Natural killer cell (primary cell): Measurements from ENCODE around the gene KRI1. TPM values are rescaled to one million over a fixed set of nuclear protein-coding genes. Genes with fewer than 3 reads are reported as not detected.
A peak's percentile ranks its signal among the peaks of the same experiment; 100 is the strongest.

Experiments used
- ATAC-seq, 3 donors: fragments of 150-1000 bp in 2 of 3; fragments of 200-7000 bp in 1 of 3; cut with Tn5 transposase; 1 replicate in 1 of 3; 2 replicates in 2 of 3; pipeline ENCODE4 v1.10.0; 2021; ENCODE audit warnings: mild to moderate bottlenecking in 2 of 3, moderate library complexity in 2 of 3
- DNase-seq, 2 donors: peaks; one replicate each; pipeline versions ENCODE4 v3.0.0 to v3.0.0-alpha.2; 2013 to 2021; ENCODE audit warnings: mixed read lengths in 1 of 2
- H3K27ac ChIP-seq: one replicate; pipeline ENCODE4 v1.5.1; 2013; ENCODE audit warnings: mild to moderate bottlenecking, low read length
- H3K27me3 ChIP-seq: one replicate; pipeline ENCODE4 v1.6.1; 2013; ENCODE audit warnings: low read length; ENCODE audit not compliant: control insufficient read depth, insufficient read depth
- H3K36me3 ChIP-seq: one replicate; pipeline ENCODE4 v1.6.1; 2013; ENCODE audit warnings: low read length; ENCODE audit not compliant: control insufficient read depth, insufficient read depth
- H3K4me1 ChIP-seq: one replicate; pipeline ENCODE4 v1.6.1; 2013; ENCODE audit warnings: low read length; ENCODE audit not compliant: control insufficient read depth, insufficient read depth
- H3K4me3 ChIP-seq: one replicate; pipeline ENCODE4 v1.5.1; 2013; ENCODE audit warnings: low read length
- H3K9me3 ChIP-seq: one replicate; pipeline ENCODE4 v1.6.1; 2013; ENCODE audit warnings: low read length; ENCODE audit not compliant: control insufficient read depth, insufficient read depth
- H3K27ac Mint-ChIP-seq, 2 donors: one replicate each; pipeline ENCODE4 v1.8.0; 2022; ENCODE audit warnings: mild to moderate bottlenecking in 2 of 2, mixed read lengths in 2 of 2, moderate library complexity in 1 of 2
- H3K27me3 Mint-ChIP-seq, 2 donors: one replicate each; pipeline ENCODE4 v1.8.0; 2022; ENCODE audit warnings: low read depth in 2 of 2, mixed read lengths in 2 of 2
- H3K36me3 Mint-ChIP-seq: one replicate; pipeline ENCODE4 v1.8.0; 2022; ENCODE audit warnings: mixed read lengths
- H3K4me1 Mint-ChIP-seq, 2 donors: one replicate each; pipeline ENCODE4 v1.8.0; 2022; ENCODE audit warnings: mixed read lengths in 2 of 2
- H3K4me3 Mint-ChIP-seq: one replicate; pipeline ENCODE4 v1.8.0; 2022; ENCODE audit warnings: mild to moderate bottlenecking, moderate library complexity, mixed read lengths
- H3K9me3 Mint-ChIP-seq, 2 donors: one replicate each; pipeline ENCODE4 v1.8.0; 2022; ENCODE audit warnings: mixed read lengths in 2 of 2
- WGBS: methylation state at CpG from one replicate; pipeline ENCODE4 v1.1.7; 2013; ENCODE audit warnings: missing lambda C conversion rate; ENCODE audit not compliant: insufficient coverage; 5-methylcytosine and 5-hydroxymethylcytosine counted together
- intact Hi-C: fragments of 100-400 bp; cut with micrococcal nuclease; formaldehyde crosslinking; loops from one replicate; pipeline ENCODE4 v1.14.2; 2022
- total RNA-seq, 4 donors: library from RNA; stranded (reverse); fragments of 120-200 nt in 1 of 4; gene quantifications; one replicate each; pipeline versions ENCODE4 v1.2.3 to v1.2.4, GENCODE V29; 2013 to 2022
- TF ChIP-seq, protein P1 (sequence below): fragments of 200-600 bp; IDR thresholded peaks from one replicate; pipeline ENCODE4 v1.8.0; 2022; ENCODE audit warnings: antibody characterized with exemption

The KRI1 gene
- total RNA-seq, 3 donors from 2014 or later (not counting 1 experiment from before 2014, with no cell fraction given) = 36.6 to 53.0 (median 49.5) TPM

DNA sequence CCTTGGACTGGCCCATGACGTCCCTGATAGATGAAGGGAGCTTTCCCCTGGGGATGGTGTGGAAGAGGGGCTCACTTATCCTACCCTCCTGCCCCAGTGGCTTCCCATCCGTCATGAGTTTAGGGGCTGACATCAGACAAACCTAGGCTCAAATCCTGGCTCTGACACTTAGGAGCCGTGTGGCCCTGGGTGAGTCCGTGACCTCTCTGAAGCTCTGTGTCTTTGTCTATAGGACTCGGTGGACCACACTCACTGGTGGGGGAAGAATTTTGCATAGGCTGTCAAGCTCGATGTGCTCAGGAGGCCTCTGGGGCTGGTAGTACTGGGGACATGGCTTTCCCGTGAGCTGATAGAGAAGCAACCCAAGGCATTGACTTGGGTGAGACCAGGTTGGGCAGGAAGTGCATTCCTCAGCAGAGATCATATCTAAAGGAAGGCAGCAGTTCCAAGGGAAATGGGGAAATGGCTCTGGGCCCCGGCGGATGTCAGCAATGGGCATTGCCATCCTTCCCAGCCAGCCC lies 38.7 kb upstream of the KRI1 start:
- no peaks in the 10 kb centered on the region for H3K27me3 ChIP-seq
- Mint-ChIP-seq H3K4me1 (peaks cover 20 to 25% of the 10 kb centered on the region in 2 donors), H3K36me3 (no peaks in the 10 kb centered on the region), H3K27me3 (no peaks in the 10 kb centered on the region), H3K27ac (peak overlapping the region; percentile 95 to 98), H3K9me3 (no peaks in the 10 kb centered on the region), H3K4me3 (peak overlapping the region; percentile 97)
- H3K9me3 ChIP-seq = no peaks in the 10 kb centered on the region
- 11% methylated on average over 8 of the region's 9 CpGs for WGBS
- peak in 2 of 3 donors; percentile 5 to 6 for ATAC-seq
- H3K4me1 ChIP-seq = peaks cover 59% of the 10 kb centered on the region
- TF ChIP-seq, protein P1, sequence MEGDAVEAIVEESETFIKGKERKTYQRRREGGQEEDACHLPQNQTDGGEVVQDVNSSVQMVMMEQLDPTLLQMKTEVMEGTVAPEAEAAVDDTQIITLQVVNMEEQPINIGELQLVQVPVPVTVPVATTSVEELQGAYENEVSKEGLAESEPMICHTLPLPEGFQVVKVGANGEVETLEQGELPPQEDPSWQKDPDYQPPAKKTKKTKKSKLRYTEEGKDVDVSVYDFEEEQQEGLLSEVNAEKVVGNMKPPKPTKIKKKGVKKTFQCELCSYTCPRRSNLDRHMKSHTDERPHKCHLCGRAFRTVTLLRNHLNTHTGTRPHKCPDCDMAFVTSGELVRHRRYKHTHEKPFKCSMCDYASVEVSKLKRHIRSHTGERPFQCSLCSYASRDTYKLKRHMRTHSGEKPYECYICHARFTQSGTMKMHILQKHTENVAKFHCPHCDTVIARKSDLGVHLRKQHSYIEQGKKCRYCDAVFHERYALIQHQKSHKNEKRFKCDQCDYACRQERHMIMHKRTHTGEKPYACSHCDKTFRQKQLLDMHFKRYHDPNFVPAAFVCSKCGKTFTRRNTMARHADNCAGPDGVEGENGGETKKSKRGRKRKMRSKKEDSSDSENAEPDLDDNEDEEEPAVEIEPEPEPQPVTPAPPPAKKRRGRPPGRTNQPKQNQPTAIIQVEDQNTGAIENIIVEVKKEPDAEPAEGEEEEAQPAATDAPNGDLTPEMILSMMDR = no peak
- H3K27ac ChIP-seq = peak overlapping the region; percentile 99
- intact Hi-C loops = loop anchor here (1.0 kb wide), 1 partner anchor 8 kb away; no protein-coding TSS in a partner anchor
- peak overlapping the region; percentile 95 for H3K4me3 ChIP-seq
- no peaks in the 10 kb centered on the region for H3K36me3 ChIP-seq
- DNase-seq = peak; percentile 43 to 53

- Mint-ChIP-seq H3K4me3 (peak overlapping the region; percentile 97), H3K9me3 (no peaks in the 10 kb centered on the region), H3K36me3 (no peaks in the 10 kb centered on the region), H3K27ac (peak overlapping the region; percentile 95 to 98), H3K4me1 (peaks cover 20 to 25% of the 10 kb centered on the region in 2 donors), H3K27me3 (no peaks in the 10 kb centered on the region)
- DNase-seq (peak in 1 of 2 donors; percentile 76), ATAC-seq (peak; percentile 27 to 51 (median 46))
- WGBS = 5% methylated on average over 7 of the region's 9 CpGs
- intact Hi-C loops = loop anchor here (1.0 to 2.0 kb wide), 3 partner anchors 8 to 49 kb away; partner anchors contain the start of gene KRI1
- Histone ChIP-seq H3K27ac (peak overlapping the region; percentile 99), H3K9me3 (no peaks in the 10 kb centered on the region), H3K4me3 (peak overlapping the region; percentile 95), H3K4me1 (peaks cover 54% of the 10 kb centered on the region), H3K27me3 (no peaks in the 10 kb centered on the region), H3K36me3 (no peaks in the 10 kb centered on the region)
- TF ChIP-seq, protein P1 = no peak
These were observed 38.2 kb upstream of the KRI1 start for GRCh38 chr19:10603873-10604459.

DNA sequence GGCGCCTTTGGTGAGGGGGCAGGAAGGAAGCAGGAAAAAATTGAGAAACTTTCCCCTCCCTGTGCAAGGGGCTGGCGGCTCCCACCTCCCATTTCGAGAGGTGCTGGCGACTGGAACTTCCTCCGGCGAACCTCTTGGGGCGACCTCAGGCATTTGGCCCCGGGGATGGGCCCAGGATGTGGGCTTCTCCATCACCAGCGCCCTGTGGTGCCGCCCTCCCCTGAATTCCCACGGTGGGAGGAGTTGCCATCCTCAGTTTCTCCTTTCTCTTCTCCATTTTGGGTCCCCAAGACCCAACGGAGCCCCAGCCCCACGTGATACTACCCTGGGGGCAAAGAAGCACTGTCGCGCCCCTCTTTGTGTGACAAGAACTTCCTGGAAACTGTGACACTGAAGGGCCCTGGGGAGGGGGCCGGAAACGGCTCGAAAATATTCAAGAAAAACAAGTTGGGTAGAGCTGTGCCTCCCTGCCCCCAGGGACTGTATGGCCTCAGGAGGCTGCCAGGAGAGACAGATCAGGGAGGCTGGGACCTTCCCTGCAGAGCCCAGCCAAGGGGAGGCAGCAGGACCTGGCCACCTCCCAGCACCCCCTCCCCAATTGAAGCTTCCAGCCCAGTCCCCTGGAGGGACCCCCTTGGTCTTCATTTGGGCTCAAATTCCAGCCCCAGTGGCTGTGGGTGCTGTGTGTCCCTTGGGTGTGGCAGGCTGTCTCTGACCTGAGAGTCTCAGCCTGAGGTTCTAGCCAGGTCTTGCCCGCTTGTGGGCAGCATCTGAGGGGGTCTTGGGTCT lies 37.5 kb upstream of the KRI1 start:
- TF ChIP-seq, protein P1 = no peak
- Histone ChIP-seq H3K27ac (peak overlapping the region; percentile 99), H3K9me3 (no peaks in the 10 kb centered on the region), H3K27me3 (no peaks in the 10 kb centered on the region), H3K4me1 (peaks cover 52% of the 10 kb centered on the region), H3K4me3 (peak overlapping the region; percentile 95), H3K36me3 (no peaks in the 10 kb centered on the region)
- no peaks in the 10 kb centered on the region for H3K9me3 Mint-ChIP-seq
- peak overlapping the region; percentile 97 for H3K4me3 Mint-ChIP-seq
- H3K27me3 Mint-ChIP-seq = no peaks in the 10 kb centered on the region
- ATAC-seq (peak; percentile 47 to 72 (median 51)), DNase-seq (peak; percentile 76 to 87)
- 2% methylated on average over 18 of the region's 19 CpGs for WGBS
- H3K27ac Mint-ChIP-seq = peak overlapping the region; percentile 95 to 98
- intact Hi-C loops = loop anchor here (2.0 kb wide), 2 partner anchors 36 to 50 kb away; partner anchors contain the start of gene KRI1
- no peaks in the 10 kb centered on the region for H3K36me3 Mint-ChIP-seq
- peaks cover 20 to 25% of the 10 kb centered on the region in 2 donors for H3K4me1 Mint-ChIP-seq
